M059J (cell line): Measurements from ENCODE around the gene UNK. TPM values are rescaled to one million over a fixed set of nuclear protein-coding genes. Genes with fewer than 3 reads are reported as not detected.
"Not testable (repeated sequence)": the region's sequence is repeated elsewhere in the genome, so short reads cannot be mapped to it uniquely, and the experiment has no call there.

Experiments used
- DNase-seq: peaks from one replicate; pipeline ENCODE4 v3.0.0-alpha.2; 2012; ENCODE audit warnings: low read depth
- total RNA-seq: library from RNA; depleted of rRNA; stranded (reverse); fragments of >200 nt; shearing (Covaris generic); gene quantifications from 2 replicates; pipeline ENCODE4 v1.2.3, GENCODE V29; 2014

UNK gene
- total RNA-seq, 1 experiment from 2014 or later, result 26.7 TPM

GRCh38 chr17:75771334-75772281 is 13.0 kb upstream of the UNK start:
- DNase-seq, result no peak

DNA sequence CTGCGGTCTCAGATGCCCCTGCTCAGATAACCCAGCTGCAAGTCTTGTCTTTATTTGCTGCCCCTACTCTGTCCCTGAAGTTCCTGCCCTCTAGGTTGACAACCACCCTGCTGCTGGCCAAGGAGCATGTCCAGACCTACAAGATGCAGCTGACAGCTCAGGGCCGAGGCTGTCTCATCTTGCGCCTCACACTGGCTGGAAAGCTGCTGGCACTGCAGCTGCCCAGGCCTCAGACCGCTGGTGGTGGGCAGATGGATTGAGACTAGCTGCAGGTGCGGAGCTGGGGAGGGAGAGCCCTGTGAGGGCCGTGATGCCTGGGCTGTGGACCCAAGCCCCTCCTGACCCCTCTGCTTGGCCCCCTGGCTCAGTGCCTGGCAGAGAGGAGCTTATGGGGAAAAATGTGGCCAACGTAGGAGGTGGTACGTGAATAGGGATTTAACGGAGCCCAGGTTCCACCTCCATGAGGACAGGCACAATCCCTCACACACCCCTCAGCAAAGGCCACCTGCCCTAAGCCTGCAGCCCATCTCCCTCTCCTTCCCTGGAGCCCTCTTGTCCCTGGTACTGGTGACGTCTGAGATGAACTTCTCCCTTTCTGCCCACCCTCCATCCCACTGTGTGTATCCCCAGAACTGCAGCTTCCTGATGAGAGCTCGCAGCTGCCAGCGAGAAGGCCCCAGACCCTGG is 11.3 kb upstream of the UNK start:
- DNase-seq, result no peak

GRCh38 chr17:75773808-75774470 is 10.7 kb upstream of the UNK start:
- DNase-seq, result no peak

- no peak for DNase-seq
Observed at GRCh38 chr17:75774471-75774990, 10.1 kb upstream of the UNK start.

GRCh38 chr17:75774991-75775668 is 9.5 kb upstream of the UNK start:
- peak; percentile 57 for DNase-seq

GRCh38 chr17:75776386-75777295 is 8.0 kb upstream of the UNK start:
- peak; percentile 67 for DNase-seq

- DNase-seq, result peak; percentile 16
Observed at GRCh38 chr17:75777296-75777922, 7.2 kb upstream of the UNK start.

DNA sequence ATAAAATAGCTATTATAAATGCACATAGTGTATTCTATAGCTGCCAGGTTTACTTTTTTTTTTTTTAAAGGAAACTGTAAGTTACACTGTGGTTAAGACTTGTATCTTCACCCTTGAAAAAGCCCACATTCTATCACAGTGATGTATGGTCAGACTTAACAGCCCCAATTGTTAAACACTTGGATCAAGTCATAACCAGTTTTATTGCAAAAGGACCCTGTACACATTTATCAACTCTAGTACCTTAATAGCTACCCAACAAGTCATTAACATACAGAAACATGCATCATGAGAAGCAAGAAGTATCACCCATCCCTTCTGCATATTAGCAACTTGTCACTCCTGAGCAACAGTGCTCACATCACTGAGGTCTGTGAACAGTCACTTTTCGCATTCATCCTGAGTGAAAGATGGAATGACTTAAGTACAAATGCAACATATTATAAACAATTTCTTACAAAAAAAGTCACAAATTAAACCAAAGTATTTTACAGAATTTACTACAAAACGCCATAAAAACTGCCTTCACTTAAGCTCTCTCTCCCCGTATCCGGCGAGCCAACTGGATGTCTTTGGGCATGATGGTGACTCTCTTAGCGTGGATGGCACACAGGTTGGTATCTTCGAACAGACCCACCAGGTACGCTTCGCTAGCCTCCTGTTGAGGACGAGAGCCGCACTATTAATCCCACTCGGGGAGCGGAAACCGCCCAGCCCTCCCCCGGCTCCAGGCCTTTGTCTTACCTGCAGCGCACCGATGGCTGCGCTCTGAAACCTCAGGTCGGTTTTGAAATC is 6.3 kb upstream of the UNK start:
- not testable (repeated sequence) for DNase-seq

GRCh38 chr17:75778861-75779249 is 5.8 kb upstream of the UNK start:
- no peak for DNase-seq

- peak; percentile 100 for DNase-seq
Observed at GRCh38 chr17:75779250-75779986, 5.2 kb upstream of the UNK start.

- DNase-seq, result no peak
Observed at GRCh38 chr17:75779987-75780889, 4.4 kb upstream of the UNK start.

DNA sequence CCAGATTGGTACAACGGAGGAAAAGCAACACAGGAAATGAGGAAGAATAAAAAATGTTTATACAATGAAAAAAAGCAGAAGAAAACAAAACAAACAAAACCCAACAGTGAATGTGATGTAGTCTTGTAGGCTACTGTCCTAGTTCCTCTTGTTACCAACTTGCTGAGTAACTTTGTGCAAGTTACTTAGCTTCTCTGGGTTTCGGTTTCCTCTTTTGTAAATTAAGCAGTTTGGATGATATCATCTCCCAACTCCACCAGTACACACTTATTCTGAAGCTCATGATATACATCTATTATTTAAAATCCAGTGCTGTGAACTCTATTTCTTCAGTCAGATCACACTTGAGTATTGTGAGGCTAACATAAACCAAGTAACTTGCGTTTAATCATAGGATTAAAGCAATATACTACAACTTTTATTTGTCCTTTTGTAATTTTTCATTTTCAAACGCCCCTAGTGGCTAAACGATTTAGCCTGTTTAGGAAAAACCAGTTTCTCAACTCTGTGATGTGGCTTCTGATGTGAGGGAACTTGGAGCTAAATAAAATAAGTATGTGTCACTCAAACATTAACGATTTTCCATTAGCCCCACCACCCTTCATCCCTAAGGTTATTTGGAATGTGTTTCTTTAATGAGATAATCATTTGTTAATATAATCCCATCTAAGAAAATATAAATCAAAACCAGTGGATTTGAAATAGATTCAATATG is 1.4 kb upstream of the UNK start:
- peak; percentile 64 for DNase-seq

DNA sequence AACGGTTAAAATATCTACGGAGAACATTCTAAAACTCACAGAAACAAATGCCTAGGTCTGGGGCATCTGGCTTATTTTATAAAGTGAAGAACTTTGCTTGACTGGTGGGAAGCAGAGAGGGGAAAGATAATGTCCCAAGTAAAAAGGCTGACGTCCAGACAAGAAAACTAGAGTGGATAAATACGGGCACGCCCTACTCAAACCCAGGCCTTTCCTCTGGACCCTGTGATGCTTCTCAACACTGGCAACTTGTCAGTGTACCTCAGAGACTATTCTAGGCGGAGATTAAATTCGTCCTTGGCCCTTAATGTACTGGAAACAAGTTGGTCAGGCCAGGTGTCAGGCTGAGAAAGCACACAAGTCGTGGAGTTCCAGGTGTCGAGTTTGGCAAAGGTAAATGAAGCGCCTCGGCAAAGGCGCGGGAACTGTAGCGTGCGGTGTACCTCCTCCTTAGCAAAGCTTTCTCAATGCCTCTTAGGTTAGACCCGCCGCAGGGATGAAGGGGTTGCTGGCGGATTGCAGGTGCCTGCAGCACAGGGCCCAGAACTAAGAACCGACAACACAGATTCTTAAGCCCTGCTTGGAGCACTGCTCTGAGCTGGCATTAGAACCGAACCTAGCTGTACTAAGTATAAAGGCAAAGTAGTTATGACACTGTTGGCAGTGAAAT is 668 bp upstream of the UNK start:
- DNase-seq, result no peak

DNA sequence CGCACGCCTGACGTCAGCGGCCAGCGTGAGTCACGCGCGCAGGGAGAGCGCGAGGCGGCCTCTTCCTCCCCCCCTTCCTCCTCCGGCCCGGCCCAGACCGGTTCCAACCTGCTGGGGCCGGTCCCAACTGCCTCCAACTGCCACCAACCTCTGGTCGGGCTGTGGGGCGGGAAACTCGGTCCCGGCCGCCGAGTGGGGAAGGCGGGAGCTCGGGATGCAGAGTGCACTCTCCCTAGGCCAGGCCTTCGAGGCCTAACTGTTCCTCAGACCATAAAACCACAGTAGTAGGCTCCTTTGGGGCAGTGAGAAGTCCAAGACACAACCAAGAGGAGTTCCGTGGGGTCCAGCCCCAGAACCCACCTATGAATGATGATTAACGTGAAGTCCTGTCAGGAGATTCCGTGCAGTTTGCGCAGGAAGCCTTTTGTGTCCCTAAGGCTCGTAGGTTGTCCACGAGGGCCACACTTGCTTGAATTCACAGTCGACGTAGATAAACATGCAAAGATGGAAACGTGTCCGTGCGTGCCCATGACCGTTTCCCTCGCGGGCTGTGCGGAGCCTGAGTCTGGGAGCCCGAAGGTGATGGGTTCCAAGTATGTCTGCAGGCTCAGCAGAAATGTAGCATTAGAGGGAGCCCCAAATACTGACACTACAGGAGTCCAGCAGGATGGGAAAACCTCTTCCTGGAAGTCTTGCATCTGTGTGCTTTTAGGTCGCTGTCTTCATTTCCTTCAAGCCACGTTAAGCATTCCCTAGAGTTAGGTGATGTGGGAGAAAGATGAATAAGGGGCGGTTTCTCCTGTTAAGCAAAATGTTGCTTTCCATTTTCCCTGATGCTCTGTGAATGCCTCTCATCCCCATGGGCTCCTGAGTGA is 647 bp downstream of the UNK start:
- DNase-seq, result peak; percentile 89

DNA sequence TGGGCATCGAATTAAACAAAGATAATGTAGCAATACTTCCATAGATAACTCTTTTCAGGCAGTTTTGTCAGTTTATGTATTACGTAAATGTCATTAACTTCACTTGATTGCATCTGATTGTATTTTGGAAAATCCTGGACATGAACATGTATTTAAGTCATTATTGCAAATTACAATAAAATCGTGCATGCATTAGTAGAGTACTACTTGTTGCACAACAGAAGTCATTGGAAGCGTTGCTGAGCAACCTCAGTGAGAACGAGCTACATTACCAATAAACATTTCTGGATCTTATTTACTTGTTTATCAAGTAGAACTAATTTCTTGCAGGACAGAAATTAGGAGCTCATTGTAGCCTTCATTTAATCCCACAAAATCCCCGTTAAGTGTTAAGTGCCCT is 6.6 kb downstream of the UNK start:
- DNase-seq, result no peak
